Loucy (cell line): ENCODE data around the gene ANGPTL8.

Experiments used
- H2AFZ ChIP-seq: fragments of 200-600 bp; sonication (generic); 2 replicates; pipeline ENCODE4 v1.6.0; 2016; ENCODE audit warnings: antibody characterized with exemption, mild to moderate bottlenecking, low read length, moderate library complexity
- H3F3A ChIP-seq: fragments of 200-600 bp; 2 replicates; pipeline ENCODE4 v1.6.0; 2016; ENCODE audit warnings: antibody characterized with exemption, low read depth, mild to moderate bottlenecking
- H3K27me3 ChIP-seq: fragments of 200-600 bp; sonication (generic); 2 replicates; pipeline ENCODE4 v1.6.1; 2014; ENCODE audit warnings: low read length, mild to moderate bottlenecking; ENCODE audit not compliant: insufficient read depth, poor library complexity, severe bottlenecking
- H3K36me3 ChIP-seq: fragments of 200-600 bp; sonication (generic); 2 replicates; pipeline ENCODE4 v1.6.1; 2016; ENCODE audit warnings: low read length; ENCODE audit not compliant: insufficient read depth
- H3K4me1 ChIP-seq: fragments of 200-600 bp; sonication (generic); 2 replicates; pipeline ENCODE4 v1.5.1; 2014; ENCODE audit warnings: low read length, mild to moderate bottlenecking; ENCODE audit not compliant: insufficient read depth, poor library complexity, severe bottlenecking
- H3K4me2 ChIP-seq: fragments of 200-600 bp; sonication (generic); 2 replicates; pipeline ENCODE4 v1.6.0; 2014; ENCODE audit warnings: antibody characterized with exemption, low read length, low read depth, mild to moderate bottlenecking; ENCODE audit not compliant: poor library complexity, severe bottlenecking
- H3K4me3 ChIP-seq: fragments of 200-600 bp; sonication (generic); 2 replicates; pipeline ENCODE4 v1.5.1; 2014; ENCODE audit warnings: low read length, mild to moderate bottlenecking, mixed read lengths; ENCODE audit not compliant: poor library complexity, severe bottlenecking
- H3K79me2 ChIP-seq: fragments of 200-600 bp; sonication (generic); 2 replicates; pipeline ENCODE4 v1.6.1; 2014; ENCODE audit warnings: low read length; ENCODE audit not compliant: insufficient read depth
- H3K9ac ChIP-seq: fragments of 200-600 bp; sonication (generic); 2 replicates; pipeline ENCODE4 v1.6.0; 2014; ENCODE audit warnings: mild to moderate bottlenecking, low read depth, low read length, moderate library complexity; ENCODE audit not compliant: poor library complexity, severe bottlenecking
- H3K9me2 ChIP-seq: fragments of 200-600 bp; sonication (generic); replicated peaks from 2 replicates; pipeline ENCODE4 v1.6.1; 2016; ENCODE audit warnings: low read depth, low read length, mixed read lengths
- H3K9me3 ChIP-seq: fragments of 200-600 bp; sonication (generic); 2 replicates; pipeline ENCODE4 v1.6.1; 2014; ENCODE audit warnings: mild to moderate bottlenecking, antibody characterized with exemption, low read length, low read depth; ENCODE audit not compliant: insufficient read depth
- H4K20me1 ChIP-seq: fragments of 200-600 bp; sonication (generic); 2 replicates; pipeline ENCODE4 v1.6.0; 2014; ENCODE audit warnings: antibody characterized with exemption, low read length, mild to moderate bottlenecking; ENCODE audit not compliant: insufficient read depth, poor library complexity, severe bottlenecking
- CTCF ChIP-seq: fragments of 200-600 bp; sonication (generic); conservative IDR thresholded peaks from 2 replicates; pipeline ENCODE4 v1.5.1; 2014; ENCODE audit warnings: mild to moderate bottlenecking, antibody characterized with exemption, low read length
- EZH2phosphoT487 ChIP-seq: fragments of 200-600 bp; IDR thresholded peaks from 2 replicates; pipeline ENCODE4 v1.6.1; 2018; ENCODE audit warnings: antibody characterized with exemption, mild to moderate bottlenecking, moderate library complexity, borderline replicate concordance

Gene ANGPTL8

GRCh38 chr19:11242864-11243797 lies 3.7 kb downstream of the ANGPTL8 start:
- Histone ChIP-seq H3K4me3 (no peak overlapping the region), H3K9ac (no peak overlapping the region), H4K20me1 (no peaks in the 10 kb centered on the region), H3K9me2 (no peaks in the 10 kb centered on the region), H3K27me3 (no peaks in the 10 kb centered on the region), H3K4me1 (no peaks in the 10 kb centered on the region), H3K4me2 (no peak overlapping the region), H3K9me3 (no peaks in the 10 kb centered on the region), H3F3A (no peaks in the 10 kb centered on the region), H3K36me3 (no peaks in the 10 kb centered on the region), H3K79me2 (no peaks in the 10 kb centered on the region), H2AFZ (no peak overlapping the region)
- TF ChIP-seq EZH2phosphoT487 (no peak), CTCF (peak; percentile 72)

DNA sequence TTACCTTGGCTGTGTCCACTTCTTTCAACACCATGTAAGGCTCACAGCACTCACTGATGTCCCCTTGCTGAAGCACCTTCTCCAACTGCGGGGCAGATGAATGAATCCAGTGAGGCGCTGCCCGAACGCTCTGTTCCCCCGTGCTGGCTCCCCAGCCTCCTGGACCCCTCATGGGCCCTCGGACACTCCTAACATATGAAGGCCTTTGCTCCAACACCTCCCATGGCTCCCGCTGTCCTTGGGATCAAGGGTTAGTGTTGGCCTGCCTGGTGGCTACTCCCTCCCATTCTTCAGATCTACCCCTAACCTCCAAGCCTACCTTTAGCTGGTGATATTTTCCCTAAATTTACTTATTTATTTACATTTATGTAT lies 4.4 kb downstream of the ANGPTL8 start:
- H3K4me3 ChIP-seq, result no peak overlapping the region
- H3K9me2 ChIP-seq, result no peaks in the 10 kb centered on the region
- no peaks in the 10 kb centered on the region for H3K79me2 ChIP-seq
- H3K27me3 ChIP-seq, result no peaks in the 10 kb centered on the region
- H2AFZ ChIP-seq, result no peak overlapping the region
- no peaks in the 10 kb centered on the region for H3K36me3 ChIP-seq
- no peaks in the 10 kb centered on the region for H3K4me1 ChIP-seq
- H3K4me2 ChIP-seq, result no peak overlapping the region
- H3F3A ChIP-seq, result no peaks in the 10 kb centered on the region
- H3K9me3 ChIP-seq, result no peaks in the 10 kb centered on the region
- TF ChIP-seq EZH2phosphoT487, result no peak
- no peak for TF ChIP-seq CTCF
- no peaks in the 10 kb centered on the region for H4K20me1 ChIP-seq
- H3K9ac ChIP-seq, result no peak overlapping the region

DNA sequence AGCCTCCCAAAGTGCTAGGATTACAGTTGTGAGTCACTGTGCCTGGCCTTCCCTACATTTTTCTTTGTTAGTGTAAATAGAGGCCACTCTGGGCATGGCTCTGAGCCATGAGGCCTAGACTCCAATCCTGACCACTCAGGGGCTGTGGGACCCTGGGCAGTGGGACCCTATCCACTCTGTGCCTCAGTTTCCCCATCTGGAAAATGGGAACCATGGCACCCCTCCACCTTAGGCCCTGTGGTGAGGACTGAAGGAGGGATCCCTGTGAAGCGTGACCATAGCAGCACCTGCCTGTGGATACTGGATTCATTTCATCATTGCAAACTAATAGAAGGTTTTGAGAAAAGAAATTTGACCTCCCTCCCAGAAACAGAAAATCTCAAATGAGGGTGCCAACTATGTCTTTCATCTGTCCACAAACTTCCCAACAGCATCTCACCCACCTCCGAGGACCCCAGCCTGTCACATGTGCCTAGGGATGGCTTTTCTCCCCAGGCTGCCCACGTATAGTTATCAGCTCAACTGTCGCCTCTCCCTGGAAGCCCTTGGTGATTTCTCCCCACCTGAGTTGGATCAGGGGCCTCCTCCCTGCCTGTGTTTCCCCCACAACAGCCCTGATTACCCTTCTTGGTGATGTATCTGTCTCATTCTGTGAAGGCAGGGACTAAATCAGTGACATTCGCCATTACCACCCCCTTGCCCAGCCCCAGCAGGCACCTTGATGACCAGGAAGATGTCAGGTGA lies 5.6 kb downstream of the ANGPTL8 start:
- Histone ChIP-seq H3K9me2 (no peaks in the 10 kb centered on the region), H3F3A (no peaks in the 10 kb centered on the region), H3K9ac (no peak overlapping the region), H4K20me1 (no peaks in the 10 kb centered on the region), H3K9me3 (no peaks in the 10 kb centered on the region), H2AFZ (no peak overlapping the region), H3K4me1 (no peaks in the 10 kb centered on the region), H3K36me3 (no peaks in the 10 kb centered on the region), H3K4me2 (no peak overlapping the region), H3K27me3 (no peaks in the 10 kb centered on the region), H3K79me2 (no peaks in the 10 kb centered on the region), H3K4me3 (no peak overlapping the region)
- TF ChIP-seq CTCF (no peak), EZH2phosphoT487 (no peak)
